ENCODE data around the gene TBCD.

GRCh38 chr17:82786427-82786826 is 34.6 kb downstream of the TBCD start:
- no peak for TF ChIP-seq CTCF (conservative IDR thresholded peaks at IDR 0.05 in 1 of 2, IDR thresholded peaks at IDR 0.05 in 1 of 2; ENCODE audit: low read depth in 1 of 2, low read length in 2 of 2)
- no peak for TF ChIP-seq EZH2 (IDR thresholded peaks at IDR 0.05; ENCODE audit: low read length, missing control alignments)

Data from fibroblast of lung (primary cell).